ENCODE measurements around the gene LAMB1.
"Not testable (repeated sequence)": the region's sequence is repeated elsewhere in the genome, so short reads cannot be mapped to it uniquely, and the experiment has no call there.

Gene LAMB1

GRCh38 chr7:107962817-107963216 lies 40.1 kb downstream of the LAMB1 start:
- DNase-seq (ENCODE audit: low read depth, low spot score): no peak
- POLR2A ChIA-PET: no interaction called here
- CTCF ChIA-PET: no interaction called here
- H3K4me3 ChIP-seq (ENCODE audit: low read depth, low read length): no peak overlapping the region
- TF ChIP-seq, protein P1, sequence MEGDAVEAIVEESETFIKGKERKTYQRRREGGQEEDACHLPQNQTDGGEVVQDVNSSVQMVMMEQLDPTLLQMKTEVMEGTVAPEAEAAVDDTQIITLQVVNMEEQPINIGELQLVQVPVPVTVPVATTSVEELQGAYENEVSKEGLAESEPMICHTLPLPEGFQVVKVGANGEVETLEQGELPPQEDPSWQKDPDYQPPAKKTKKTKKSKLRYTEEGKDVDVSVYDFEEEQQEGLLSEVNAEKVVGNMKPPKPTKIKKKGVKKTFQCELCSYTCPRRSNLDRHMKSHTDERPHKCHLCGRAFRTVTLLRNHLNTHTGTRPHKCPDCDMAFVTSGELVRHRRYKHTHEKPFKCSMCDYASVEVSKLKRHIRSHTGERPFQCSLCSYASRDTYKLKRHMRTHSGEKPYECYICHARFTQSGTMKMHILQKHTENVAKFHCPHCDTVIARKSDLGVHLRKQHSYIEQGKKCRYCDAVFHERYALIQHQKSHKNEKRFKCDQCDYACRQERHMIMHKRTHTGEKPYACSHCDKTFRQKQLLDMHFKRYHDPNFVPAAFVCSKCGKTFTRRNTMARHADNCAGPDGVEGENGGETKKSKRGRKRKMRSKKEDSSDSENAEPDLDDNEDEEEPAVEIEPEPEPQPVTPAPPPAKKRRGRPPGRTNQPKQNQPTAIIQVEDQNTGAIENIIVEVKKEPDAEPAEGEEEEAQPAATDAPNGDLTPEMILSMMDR (IDR thresholded peaks at IDR 0.05; ENCODE audit: insufficient read depth, low read length, missing control alignments): no peak

DNA sequence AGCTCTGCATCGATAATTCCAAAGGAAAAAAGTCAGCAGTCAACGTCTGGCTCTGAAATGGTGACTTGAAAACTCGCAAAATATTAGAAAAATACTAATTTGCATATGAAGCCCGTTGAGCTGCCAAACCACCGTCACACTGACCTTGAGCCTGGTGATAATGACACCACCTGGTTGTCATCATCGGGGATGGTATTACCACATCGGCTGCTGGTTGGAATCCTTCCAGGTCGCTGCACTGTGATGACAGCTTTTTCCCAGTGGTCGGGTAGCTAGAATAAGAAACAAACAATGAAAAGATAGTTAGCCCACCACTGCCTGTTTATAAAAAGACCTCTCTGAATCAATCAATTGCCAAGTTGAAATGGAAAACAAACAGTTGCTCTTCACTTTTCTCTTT lies 41.6 kb downstream of the LAMB1 start:
- POLR2A ChIA-PET: no interaction called here
- CTCF ChIA-PET: interaction anchor here (1.0 to 1.8 kb wide), 2 partner anchors 9 to 185 kb away, joined by 3 to 7 read pairs; no protein-coding TSS in a partner anchor
- no peak overlapping the region for H3K4me3 ChIP-seq (ENCODE audit: low read depth, low read length)
- TF ChIP-seq, protein P1 (IDR thresholded peaks at IDR 0.05; ENCODE audit: insufficient read depth, low read length, missing control alignments): no peak
- DNase-seq (ENCODE audit: low read depth, low spot score): no peak

DNA sequence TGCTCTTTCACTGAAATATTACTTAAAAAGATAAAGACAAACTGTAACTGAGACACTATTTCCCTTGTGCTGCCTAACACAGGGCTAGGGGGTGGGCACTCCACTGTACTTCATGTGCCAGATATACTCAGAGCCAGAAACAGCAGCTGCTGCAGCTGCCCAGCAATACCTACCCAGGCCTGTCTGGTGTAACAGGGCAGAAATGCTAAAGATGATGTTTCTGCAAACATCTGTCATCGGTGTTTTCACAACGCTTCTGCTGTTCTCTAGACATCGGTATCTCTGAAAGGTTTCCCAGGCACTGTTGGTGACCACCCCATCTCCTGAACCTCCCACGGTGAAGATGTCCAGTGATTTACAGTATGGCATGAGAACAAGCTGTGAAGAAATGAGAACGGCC lies 42.7 kb downstream of the LAMB1 start:
- TF ChIP-seq, protein P1 (IDR thresholded peaks at IDR 0.05; ENCODE audit: insufficient read depth, low read length, missing control alignments): no peak
- POLR2A ChIA-PET: interaction anchor here (0.6 kb wide), 1 partner anchor 11 kb away, joined by 3 read pairs; no protein-coding TSS in a partner anchor
- CTCF ChIA-PET: interaction anchor here (2.1 kb wide), 1 partner anchor 186 kb away, joined by 7 read pairs; no protein-coding TSS in a partner anchor

DNA sequence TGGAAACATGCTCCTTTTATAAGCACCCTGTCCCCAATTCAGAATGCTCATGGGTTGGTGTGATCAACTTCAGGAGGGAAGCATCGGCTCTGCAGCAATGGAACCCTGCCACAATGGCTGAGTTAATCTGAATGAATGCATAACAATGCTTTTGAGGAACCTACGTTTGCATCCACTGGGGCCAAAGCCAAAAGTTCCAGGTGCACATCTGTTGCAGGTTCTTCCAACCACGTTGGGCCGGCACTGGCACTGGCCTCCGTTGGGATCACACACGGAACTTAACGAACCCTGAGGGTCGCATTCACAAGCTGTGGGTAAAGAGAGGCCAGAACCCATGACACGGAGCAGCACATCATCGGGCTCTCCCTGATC lies 43.4 kb downstream of the LAMB1 start:
- ChIA-PET CTCF (interaction anchor here (2.1 kb wide), 1 partner anchor 187 kb away, joined by 7 read pairs; no protein-coding TSS in a partner anchor), POLR2A (no interaction called here)
- TF ChIP-seq, protein P1 (IDR thresholded peaks at IDR 0.05; ENCODE audit: insufficient read depth, low read length, missing control alignments): no peak
- no peak overlapping the region for H3K4me3 ChIP-seq (ENCODE audit: low read depth, low read length)
- no peak for DNase-seq (ENCODE audit: low read depth, low spot score)

More for the DNA sequence above, 42.7 kb downstream of the LAMB1 start:
- no peak for DNase-seq (ENCODE audit: low read depth, low spot score)
- H3K4me3 ChIP-seq (ENCODE audit: low read depth, low read length): no peak overlapping the region

DNA sequence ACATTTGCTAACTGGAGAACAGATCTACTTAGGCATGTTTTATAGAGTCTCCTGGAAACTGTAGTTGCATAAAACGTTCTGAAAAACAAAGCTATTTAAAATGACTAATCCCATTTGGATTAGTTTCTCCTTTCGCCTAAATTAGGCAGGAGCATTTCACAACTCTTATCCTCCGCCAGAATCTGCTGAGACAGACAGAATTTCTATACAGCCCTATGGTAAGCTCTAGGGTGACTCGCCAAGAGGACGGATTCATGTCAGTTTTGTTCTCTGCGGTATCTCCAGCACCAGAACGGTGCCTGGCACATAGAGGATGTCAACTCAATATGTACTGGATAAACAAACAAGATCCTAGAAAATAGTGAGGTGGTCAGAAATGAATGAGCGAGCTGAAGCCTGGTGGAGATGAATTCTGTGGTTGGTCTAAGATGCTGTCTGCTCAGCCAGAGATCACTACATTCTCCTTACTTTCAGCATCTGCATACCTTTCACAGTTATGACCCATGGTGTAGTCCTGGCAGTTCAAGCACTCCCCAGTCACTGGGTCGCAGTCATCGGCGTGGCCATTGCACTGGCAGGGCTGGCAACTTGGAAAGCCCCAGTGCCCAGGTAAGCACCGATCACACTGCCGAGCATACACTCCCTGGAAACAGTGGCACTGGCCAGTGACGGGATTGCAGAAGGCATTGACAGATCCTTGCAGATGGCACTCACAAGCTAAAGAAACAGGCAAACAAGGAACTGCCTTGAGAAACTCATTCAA lies 44.0 kb downstream of the LAMB1 start:
- TF ChIP-seq, protein P1 (IDR thresholded peaks at IDR 0.05; ENCODE audit: insufficient read depth, low read length, missing control alignments): no peak
- CTCF ChIA-PET: interaction anchor here (1.0 to 2.1 kb wide), 3 partner anchors 19 to 187 kb away, joined by 3 to 7 read pairs (median 3); no protein-coding TSS in a partner anchor
- no peak overlapping the region for H3K4me3 ChIP-seq (ENCODE audit: low read depth, low read length)
- POLR2A ChIA-PET: interaction anchor here (0.6 kb wide), 1 partner anchor 33 kb away, joined by 4 read pairs; no protein-coding TSS in a partner anchor
- peak; percentile 65 for DNase-seq (ENCODE audit: low read depth, low spot score)

- CTCF ChIA-PET: interaction anchor here (1.4 to 1.6 kb wide), 2 partner anchors 9 to 189 kb away, joined by 4 to 5 read pairs; no protein-coding TSS in a partner anchor
- no peak overlapping the region for H3K4me3 ChIP-seq (ENCODE audit: low read depth, low read length)
- POLR2A ChIA-PET: no interaction called here
- TF ChIP-seq, protein P1 (IDR thresholded peaks at IDR 0.05; ENCODE audit: insufficient read depth, low read length, missing control alignments): no peak
- no peak for DNase-seq (ENCODE audit: low read depth, low spot score)
Measured at GRCh38 chr7:107957436-107957835, 45.5 kb downstream of the LAMB1 start.

GRCh38 chr7:107956950-107957349 lies 46.0 kb downstream of the LAMB1 start:
- H3K4me3 ChIP-seq (ENCODE audit: low read depth, low read length); DNase-seq (ENCODE audit: low read depth, low spot score); POLR2A ChIA-PET: not testable (repeated sequence)
- CTCF ChIA-PET: interaction anchor here (1.4 to 1.6 kb wide), 2 partner anchors 9 to 189 kb away, joined by 4 to 5 read pairs; no protein-coding TSS in a partner anchor
